Breast epithelium (tissue), 3 donors: ENCODE results near the gene FRMD4A.

Experiments used
- CTCF ChIP-seq, 3 donors: fragments of 450-650 bp; IDR thresholded peaks; one replicate each; pipeline ENCODE4 v1.5.1; 2016 to 2017; ENCODE audit warnings: antibody characterized with exemption in 3 of 3, mild to moderate bottlenecking in 3 of 3, moderate library complexity in 3 of 3
- POLR2A ChIP-seq: fragments of 450-650 bp; IDR thresholded peaks from one replicate; pipeline ENCODE4 v1.6.1; 2016; ENCODE audit warnings: antibody characterized with exemption, mild to moderate bottlenecking, moderate library complexity

- TF ChIP-seq CTCF (IDR thresholded peaks at IDR 0.05), result no peak
- TF ChIP-seq POLR2A, result no peak
These were observed 675.9 kb downstream of the FRMD4A start for GRCh38 chr10:13654846-13655245.
